Neutrophil (primary cell): ENCODE results near the gene EFCAB5.

Experiments
- H3K27ac ChIP-seq: fragments of 200-600 bp; sonication (generic); 2 replicates; pipeline ENCODE4 v1.5.1; 2016; ENCODE audit warnings: mild to moderate bottlenecking, moderate library complexity
- H3K27me3 ChIP-seq: fragments of 200-600 bp; sonication (generic); 2 replicates; pipeline ENCODE4 v1.6.0; 2016; ENCODE audit warnings: mild to moderate bottlenecking
- H3K36me3 ChIP-seq: fragments of 200-600 bp; sonication (generic); 2 replicates; pipeline ENCODE4 v1.5.1; 2017
- H3K4me1 ChIP-seq, 2 experiments: fragments of 200-600 bp in 1 of 2; sonication (generic) in 1 of 2; 1 replicate in 1 of 2; 2 replicates in 1 of 2; pipeline versions ENCODE4 v1.5.1 to v1.6.1; 2013 to 2016; ENCODE audit warnings: low read depth in 1 of 2, low read length in 1 of 2, mild to moderate bottlenecking in 1 of 2, moderate library complexity in 1 of 2; ENCODE audit not compliant: control insufficient read depth in 1 of 2, insufficient read depth in 1 of 2
- H3K4me3 ChIP-seq, 2 experiments: fragments of 200-600 bp in 1 of 2; sonication (generic) in 1 of 2; 1 replicate in 1 of 2; 2 replicates in 1 of 2; pipeline ENCODE4 v1.5.1; 2013 to 2016; ENCODE audit warnings: low read depth in 1 of 2, low read length in 1 of 2, mild to moderate bottlenecking in 1 of 2, moderate library complexity in 1 of 2
- H3K9me3 ChIP-seq: fragments of 200-600 bp; sonication (generic); 2 replicates; pipeline ENCODE4 v1.5.1; 2016
- CTCF ChIP-seq: fragments of 200-600 bp; sonication (generic); IDR thresholded peaks from 2 replicates; pipeline ENCODE4 v1.5.1; 2016; ENCODE audit warnings: antibody characterized with exemption

Gene EFCAB5

GRCh38 chr17:30092886-30093285 lies 151.5 kb downstream of the EFCAB5 start:
- Histone ChIP-seq H3K27me3 (no peaks in the 10 kb centered on the region), H3K36me3 (no peaks in the 10 kb centered on the region), H3K27ac (no peak overlapping the region), H3K9me3 (no peaks in the 10 kb centered on the region), H3K4me1 (peaks cover 0 to 5% of the 10 kb centered on the region in 2 experiments), H3K4me3 (no peak overlapping the region)
- TF ChIP-seq CTCF = no peak

GRCh38 chr17:30093463-30094147 lies 152.2 kb downstream of the EFCAB5 start:
- Histone ChIP-seq H3K27me3 (no peaks in the 10 kb centered on the region), H3K4me3 (no peak overlapping the region), H3K4me1 (peaks cover 0 to 5% of the 10 kb centered on the region in 2 experiments), H3K9me3 (no peaks in the 10 kb centered on the region), H3K27ac (no peak overlapping the region), H3K36me3 (no peaks in the 10 kb centered on the region)
- TF ChIP-seq CTCF = peak; percentile 82

- Histone ChIP-seq H3K27me3 (no peaks in the 10 kb centered on the region), H3K4me3 (no peak overlapping the region), H3K36me3 (no peaks in the 10 kb centered on the region), H3K4me1 (peaks cover 0 to 5% of the 10 kb centered on the region in 2 experiments), H3K9me3 (no peaks in the 10 kb centered on the region), H3K27ac (no peak overlapping the region)
- no peak for TF ChIP-seq CTCF
Observed at GRCh38 chr17:30095507-30096244, 154.2 kb downstream of the EFCAB5 start.

GRCh38 chr17:30101686-30102390 lies 160.4 kb downstream of the EFCAB5 start:
- no peaks in the 10 kb centered on the region for H3K9me3 ChIP-seq
- no peak overlapping the region for H3K4me3 ChIP-seq
- H3K4me1 ChIP-seq = peaks cover 14% of the 10 kb centered on the region in 2 experiments
- no peak overlapping the region for H3K27ac ChIP-seq
- H3K36me3 ChIP-seq = no peaks in the 10 kb centered on the region
- no peak for TF ChIP-seq CTCF
- no peaks in the 10 kb centered on the region for H3K27me3 ChIP-seq

GRCh38 chr17:30103921-30104320 lies 162.5 kb downstream of the EFCAB5 start:
- Histone ChIP-seq H3K36me3 (no peaks in the 10 kb centered on the region), H3K4me1 (peaks cover 14% of the 10 kb centered on the region in 2 experiments), H3K27ac (peak overlapping the region; percentile 71), H3K4me3 (no peak overlapping the region), H3K27me3 (no peaks in the 10 kb centered on the region), H3K9me3 (no peaks in the 10 kb centered on the region)
- no peak for TF ChIP-seq CTCF
